Ammon's horn (tissue), 1 donor: ENCODE data around the gene FGF3.

ENCODE experiments used
- DNase-seq: peaks from one replicate; pipeline ENCODE4 v3.0.0-alpha.2; 2016; ENCODE audit warnings: low spot score

FGF3 gene

DNA sequence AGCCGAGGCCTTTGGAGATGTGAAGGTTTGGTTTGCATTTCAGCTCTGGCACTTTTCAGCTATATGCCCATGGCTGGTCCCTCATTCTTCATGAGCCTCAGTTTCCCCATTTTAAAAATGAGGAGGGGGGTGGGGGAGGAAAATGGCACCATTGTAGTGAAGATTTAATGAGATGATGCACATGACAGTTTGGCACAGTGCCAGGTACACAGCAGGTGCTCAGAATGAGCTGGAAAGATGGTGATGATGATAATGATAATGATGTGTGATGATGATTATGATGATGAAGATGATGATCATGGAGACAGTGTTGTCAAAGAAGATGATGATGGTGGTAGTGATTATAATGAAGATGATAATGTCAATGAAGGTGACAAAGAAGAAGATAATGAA, 24.3 kb upstream of the FGF3 start:
- no peak for DNase-seq

- DNase-seq: no peak
These were observed 23.7 kb upstream of the FGF3 start for GRCh38 chr11:69842746-69843528.

- no peak for DNase-seq
These were observed 22.9 kb upstream of the FGF3 start for GRCh38 chr11:69841859-69842698.

- no peak for DNase-seq
These were observed 22.1 kb upstream of the FGF3 start for GRCh38 chr11:69841170-69841858.

DNA sequence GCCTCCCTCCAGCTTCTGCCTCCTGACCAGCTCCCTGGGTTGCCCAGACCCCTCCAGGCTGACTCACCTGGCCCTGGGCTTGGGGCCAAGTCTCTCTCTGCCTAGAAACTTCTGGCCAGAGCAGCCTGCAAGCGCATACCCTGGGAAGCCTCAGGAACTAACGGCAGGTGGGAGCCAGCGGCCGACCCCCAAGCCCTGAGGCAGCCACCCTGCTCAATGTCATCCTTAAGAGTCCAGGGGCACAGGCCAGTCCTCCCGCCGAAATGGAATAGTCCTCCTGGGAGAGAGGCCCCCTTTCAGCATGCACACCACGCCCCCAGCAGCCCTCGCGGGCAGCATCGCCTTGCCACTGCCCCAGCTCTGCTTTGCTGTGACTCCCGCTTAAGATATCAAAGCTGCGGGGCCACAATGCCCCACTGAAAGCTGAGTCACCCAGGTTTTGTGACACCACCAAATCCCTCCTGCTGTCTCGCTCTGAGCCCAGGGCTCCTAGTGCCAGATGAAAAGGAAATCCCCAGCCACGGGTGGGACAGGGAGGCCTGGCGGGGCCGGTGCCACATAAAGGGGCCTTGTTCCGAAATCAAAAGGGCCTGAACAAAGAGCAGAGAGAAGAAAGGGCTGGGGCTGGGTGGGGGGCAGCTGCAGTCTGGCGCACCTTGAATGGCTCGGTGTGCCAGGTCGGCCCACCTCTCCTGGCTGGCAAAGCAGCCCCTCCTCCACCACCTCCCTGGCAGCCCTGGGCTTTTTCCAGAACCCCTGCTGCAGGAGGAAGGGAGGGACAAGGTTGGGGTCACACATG, 21.4 kb upstream of the FGF3 start:
- DNase-seq: no peak

DNA sequence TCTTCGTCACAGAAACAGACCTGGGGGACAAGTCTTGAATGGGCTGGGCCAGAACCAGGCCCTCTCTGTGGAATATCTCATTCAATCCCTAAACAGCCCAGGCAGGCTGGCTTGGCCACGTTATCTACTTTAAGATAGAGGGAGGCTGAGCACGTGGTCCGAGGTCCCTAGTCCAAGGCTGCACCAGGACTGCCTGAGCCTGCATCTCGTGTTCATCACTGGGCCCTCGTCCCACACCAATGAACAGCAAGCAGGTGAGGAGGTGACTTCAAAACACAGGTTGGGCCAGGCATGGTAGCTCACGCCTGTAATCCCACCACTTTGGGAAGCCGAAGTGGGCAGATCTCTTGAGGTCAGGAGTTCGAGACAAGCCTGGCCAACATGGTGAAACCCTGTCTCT, 20.3 kb upstream of the FGF3 start:
- DNase-seq: no peak

DNA sequence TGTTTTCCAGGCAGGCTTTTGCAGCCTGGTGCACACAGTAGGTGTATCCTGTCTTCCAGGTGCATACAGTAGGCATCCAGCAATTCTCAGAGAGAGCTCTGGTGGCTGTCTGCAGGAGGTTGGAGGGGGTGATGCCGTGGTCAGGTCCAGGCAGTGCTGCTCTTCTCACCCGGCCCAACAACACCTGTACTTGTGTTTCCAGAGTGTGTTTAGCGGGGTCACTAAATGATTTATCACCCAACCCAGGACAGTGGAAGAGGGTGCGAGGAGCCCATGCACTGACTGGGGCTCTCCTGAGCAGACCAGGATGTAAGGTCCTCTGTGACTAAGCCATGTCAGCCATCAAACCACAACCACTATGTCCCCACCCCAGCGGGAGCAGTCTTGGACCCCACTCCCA, 18.6 kb upstream of the FGF3 start:
- no peak for DNase-seq

- no peak for DNase-seq
These were observed 17.2 kb upstream of the FGF3 start for GRCh38 chr11:69836401-69836800.

DNA sequence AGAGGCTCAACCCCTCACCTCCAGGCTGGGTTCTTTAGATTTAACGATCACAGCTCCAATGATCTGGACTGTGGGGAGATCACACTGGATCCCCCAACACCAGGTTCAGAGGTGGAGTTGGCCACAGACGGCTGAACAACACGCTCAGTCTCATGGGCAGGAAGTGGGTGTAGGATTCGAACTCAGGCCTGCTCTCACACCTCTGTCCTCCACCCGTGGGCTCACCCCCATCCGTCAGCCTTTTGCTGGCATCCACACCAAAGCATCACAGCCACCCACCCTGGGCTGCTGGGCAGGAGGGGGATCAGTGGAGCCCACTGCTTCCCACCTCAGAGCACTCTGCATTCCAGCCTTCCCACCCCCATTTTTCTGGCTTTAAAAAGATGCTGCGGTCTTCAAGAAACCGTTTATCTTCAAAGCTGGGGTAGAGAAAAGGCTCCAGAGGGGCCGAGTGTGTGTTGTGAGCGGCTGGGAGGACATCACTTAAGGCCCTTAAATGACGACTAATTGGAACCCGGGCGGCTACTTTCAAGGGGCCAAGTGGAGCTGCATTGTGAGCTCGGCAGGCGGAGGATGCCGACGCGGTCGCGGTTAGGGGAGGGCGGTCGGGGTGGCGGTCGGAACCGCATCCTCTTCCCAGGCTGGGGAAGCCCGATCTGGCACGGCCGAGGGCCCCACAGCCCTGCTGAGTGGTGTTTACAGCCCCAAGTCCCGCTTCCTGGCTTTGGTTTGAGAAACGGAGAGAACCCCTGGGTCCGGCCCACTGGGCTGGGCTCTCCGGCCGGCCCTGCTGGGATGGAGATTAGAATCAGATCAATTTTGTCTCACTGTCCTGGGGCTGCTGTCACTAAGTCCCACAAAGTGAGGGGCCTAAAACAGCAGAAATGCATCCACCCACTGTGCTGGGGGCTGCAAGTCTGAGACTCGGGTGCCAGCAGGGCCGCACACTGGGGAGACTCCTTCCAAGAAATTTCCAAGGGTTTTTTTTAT, 15.9 kb upstream of the FGF3 start:
- no peak for DNase-seq

DNA sequence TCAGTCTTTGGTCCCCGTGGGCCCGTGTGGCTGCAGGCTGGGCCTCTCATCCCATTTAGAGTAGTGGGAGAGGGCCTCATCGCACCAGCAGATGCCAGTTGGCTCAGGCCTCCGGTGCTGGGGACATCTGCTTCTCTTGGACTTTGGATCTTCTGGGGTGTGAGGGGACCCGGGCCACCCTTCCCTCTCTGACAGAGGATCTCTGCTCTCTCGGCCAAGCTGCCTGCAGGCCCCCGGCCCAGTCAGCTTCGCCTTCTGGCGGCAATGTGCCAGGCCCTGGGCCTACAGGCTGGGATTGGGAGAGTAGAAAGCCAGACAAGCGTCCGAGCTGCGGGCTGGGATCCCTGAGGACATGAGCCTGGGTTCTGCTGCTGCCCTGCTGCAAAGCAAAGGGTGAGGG, 15.0 kb upstream of the FGF3 start:
- no peak for DNase-seq

DNA sequence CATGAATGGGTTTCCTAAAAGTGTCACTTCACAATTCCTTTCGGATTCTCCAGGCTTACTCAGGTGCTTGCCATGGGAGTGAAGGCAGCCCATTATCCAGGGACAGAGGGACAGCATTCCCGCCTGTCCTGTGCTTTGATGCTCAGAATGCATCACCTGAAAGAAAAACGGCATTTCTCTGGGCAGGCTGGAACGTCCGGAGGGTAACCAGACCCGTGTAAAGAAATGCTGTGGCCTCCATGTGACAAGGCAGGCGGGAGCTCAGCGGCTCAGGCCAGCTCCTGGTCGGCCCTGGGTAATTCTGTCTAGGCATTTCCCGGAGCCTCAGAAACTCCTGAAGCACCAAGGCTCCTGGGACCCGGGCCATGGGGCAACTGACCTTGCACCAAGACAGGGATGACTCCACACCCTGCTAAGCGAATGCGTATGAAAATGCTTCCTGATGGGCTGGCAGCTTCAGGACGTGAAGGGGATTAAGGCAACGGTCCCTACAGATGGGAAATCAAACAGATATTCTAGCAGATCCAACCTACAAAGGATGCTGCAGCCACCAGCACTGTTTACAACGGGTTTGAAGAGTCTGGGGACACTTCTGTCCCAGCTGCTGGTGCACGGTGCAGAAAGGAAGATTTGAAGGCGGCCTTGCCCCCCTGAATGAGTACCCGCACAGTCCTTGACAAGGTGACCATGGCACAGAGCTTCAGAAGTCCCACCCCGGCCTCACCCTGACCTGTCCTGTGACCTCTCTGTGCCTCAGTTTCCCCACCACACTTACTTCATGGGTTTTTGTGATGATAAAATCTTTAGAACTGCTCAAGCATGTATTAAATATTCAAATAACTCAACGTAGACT, 13.6 kb upstream of the FGF3 start:
- DNase-seq: no peak

GRCh38 chr11:69831985-69832384, 12.8 kb upstream of the FGF3 start:
- DNase-seq: no peak

DNA sequence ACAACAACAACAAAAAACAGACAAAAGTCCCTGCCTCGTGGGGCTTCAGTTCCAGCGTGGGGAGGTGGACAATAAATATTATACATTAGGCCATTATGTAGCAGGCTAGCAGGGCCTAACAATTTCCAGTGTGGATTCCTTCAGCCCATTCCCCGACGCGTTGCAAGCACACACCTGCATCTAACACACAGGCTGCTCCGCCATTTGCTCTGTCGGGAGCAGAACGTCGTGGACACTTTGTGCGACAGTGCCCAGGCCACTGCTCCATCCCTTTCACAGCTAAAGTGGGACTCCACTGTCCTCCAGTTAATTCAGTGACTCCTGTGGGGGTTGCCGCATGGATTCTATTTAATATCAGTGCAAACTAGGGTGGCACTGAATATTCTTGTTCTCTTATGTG, 10.9 kb upstream of the FGF3 start:
- DNase-seq: no peak

GRCh38 chr11:69828971-69829344, 9.7 kb upstream of the FGF3 start:
- no peak for DNase-seq

DNA sequence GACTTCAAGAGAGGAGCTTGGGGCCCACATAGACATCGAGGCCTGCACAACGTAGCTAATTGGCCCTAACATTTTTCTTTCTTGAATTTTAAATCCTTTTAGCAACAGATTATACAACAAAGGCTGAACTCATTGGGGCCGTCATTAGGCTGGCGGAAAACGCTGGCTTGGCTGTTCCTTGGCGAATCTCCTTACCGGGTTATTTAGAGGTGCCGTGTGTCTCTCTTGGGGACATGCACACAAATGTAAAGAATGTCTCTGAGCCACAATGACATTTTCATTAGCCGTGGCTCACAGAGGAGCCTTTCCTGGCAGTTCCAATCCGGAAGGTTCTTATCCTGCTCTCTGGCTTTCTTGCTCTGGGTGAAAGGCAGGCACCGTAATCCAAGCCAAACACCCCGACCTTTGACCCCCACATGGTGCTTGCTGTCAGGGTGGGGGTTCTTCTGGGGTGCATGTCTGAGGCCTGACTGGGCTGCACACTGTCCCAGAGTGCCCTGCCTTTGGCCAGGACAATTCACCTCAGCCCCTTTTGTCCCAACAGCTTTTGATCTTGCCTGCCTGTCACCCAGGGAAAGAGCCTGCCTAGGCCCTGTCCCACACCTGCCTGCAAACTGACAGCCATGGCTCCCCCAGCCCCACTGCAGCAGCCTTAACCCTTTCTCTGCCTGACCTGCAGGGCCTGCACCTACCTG, 9.2 kb upstream of the FGF3 start:
- no peak for DNase-seq

DNA sequence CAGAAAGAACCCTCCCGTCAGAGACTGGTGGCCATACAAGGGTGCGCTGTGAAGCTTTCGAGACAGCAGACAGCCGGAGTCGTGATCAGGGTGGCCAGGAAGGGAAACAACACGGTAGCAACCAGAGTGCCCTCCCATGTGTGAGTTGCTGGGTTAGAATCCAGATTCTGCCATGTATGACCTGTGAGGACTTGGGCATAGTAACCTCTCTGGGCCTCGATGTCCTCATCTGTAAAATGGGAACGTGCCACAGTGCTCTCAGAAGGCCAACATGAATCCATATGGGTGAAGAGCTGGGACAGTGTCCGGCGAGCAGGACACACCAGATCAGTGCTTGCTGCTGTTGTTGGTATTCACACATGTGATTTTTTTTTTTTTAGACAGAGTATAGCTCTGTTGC, 7.6 kb upstream of the FGF3 start:
- DNase-seq: no peak

GRCh38 chr11:69825941-69826340, 6.7 kb upstream of the FGF3 start:
- no peak for DNase-seq

- no peak for DNase-seq
These were observed 6.0 kb upstream of the FGF3 start for GRCh38 chr11:69825037-69825834.
